Uterus (tissue), 2 donors: Measurements from ENCODE around the gene PCDHB12.
"Not testable (repeated sequence)": the region's sequence is repeated elsewhere in the genome, so short reads cannot be mapped to it uniquely, and the experiment has no call there.

Experiments
- POLR2A ChIP-seq, 2 donors: fragments of 450-650 bp; IDR thresholded peaks; one replicate each; pipeline ENCODE4 v1.6.1; 2016; ENCODE audit warnings: antibody characterized with exemption in 2 of 2, mild to moderate bottlenecking in 1 of 2, moderate library complexity in 1 of 2
- TF ChIP-seq, protein P1 (sequence below), 4 experiments: fragments of 200-600 bp in 2 of 4; fragments of 450-650 bp in 2 of 4; sonication (generic) in 2 of 4; IDR thresholded peaks; one replicate each; pipeline ENCODE4 v1.5.1; 2016 to 2019; ENCODE audit warnings: antibody characterized with exemption in 4 of 4, mild to moderate bottlenecking in 2 of 4, moderate library complexity in 1 of 4

DNA sequence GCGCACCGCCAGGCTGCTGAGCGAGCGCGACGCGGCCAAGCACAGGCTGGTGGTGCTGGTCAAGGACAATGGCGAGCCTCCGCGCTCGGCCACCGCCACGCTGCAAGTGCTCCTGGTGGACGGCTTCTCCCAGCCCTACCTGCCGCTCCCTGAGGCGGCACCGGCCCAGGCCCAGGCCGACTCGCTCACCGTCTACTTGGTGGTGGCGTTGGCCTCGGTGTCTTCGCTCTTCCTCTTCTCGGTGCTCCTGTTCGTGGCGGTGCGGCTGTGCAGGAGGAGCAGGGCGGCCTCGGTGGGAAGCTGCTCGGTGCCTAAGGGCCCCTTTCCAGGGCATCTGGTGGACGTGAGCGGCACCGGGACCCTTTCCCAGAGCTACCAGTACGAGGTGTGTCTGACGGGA, 6.9 kb upstream of the PCDHB12 start:
- TF ChIP-seq, protein P1, sequence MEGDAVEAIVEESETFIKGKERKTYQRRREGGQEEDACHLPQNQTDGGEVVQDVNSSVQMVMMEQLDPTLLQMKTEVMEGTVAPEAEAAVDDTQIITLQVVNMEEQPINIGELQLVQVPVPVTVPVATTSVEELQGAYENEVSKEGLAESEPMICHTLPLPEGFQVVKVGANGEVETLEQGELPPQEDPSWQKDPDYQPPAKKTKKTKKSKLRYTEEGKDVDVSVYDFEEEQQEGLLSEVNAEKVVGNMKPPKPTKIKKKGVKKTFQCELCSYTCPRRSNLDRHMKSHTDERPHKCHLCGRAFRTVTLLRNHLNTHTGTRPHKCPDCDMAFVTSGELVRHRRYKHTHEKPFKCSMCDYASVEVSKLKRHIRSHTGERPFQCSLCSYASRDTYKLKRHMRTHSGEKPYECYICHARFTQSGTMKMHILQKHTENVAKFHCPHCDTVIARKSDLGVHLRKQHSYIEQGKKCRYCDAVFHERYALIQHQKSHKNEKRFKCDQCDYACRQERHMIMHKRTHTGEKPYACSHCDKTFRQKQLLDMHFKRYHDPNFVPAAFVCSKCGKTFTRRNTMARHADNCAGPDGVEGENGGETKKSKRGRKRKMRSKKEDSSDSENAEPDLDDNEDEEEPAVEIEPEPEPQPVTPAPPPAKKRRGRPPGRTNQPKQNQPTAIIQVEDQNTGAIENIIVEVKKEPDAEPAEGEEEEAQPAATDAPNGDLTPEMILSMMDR (IDR thresholded peaks at IDR 0.05), result not testable (repeated sequence)
- TF ChIP-seq POLR2A (IDR thresholded peaks at IDR 0.05), result not testable (repeated sequence)
